SK-N-SH treated with all-trans-retinoic acid at 6 μM for 48 hours (cell line): ENCODE results near the gene BRD7.

Experiments
- ATAC-seq: fragments of 200-7000 bp; cut with Tn5 transposase; 3 replicates; pipeline ENCODE4 v1.9.1; 2020; ENCODE audit warnings: mild to moderate bottlenecking, moderate library complexity
- ARNTL ChIP-seq: fragments of 450-650 bp; formaldehyde crosslinking; IDR thresholded peaks from 2 replicates; pipeline ENCODE4 v1.5.0; 2020; ENCODE audit warnings: low read depth, mild to moderate bottlenecking, moderate library complexity, borderline replicate concordance
- BACH2 ChIP-seq: fragments of 250-450 bp; sonication (Bioruptor Pico); IDR thresholded peaks from 2 replicates; pipeline ENCODE4 v1.9.0; 2021; ENCODE audit warnings: mild to moderate bottlenecking, borderline replicate concordance
- CREB5 ChIP-seq: fragments of 250-450 bp; sonication (Bioruptor Pico); IDR thresholded peaks from 2 replicates; pipeline ENCODE4 v1.5.1; 2020; ENCODE audit warnings: low read depth, mild to moderate bottlenecking, moderate library complexity
- CSDC2 ChIP-seq: fragments of 250-450 bp; sonication (Bioruptor Pico); IDR thresholded peaks from 2 replicates; pipeline ENCODE4 v1.5.0; 2020; ENCODE audit warnings: mild to moderate bottlenecking, moderate library complexity
- CSRNP3 ChIP-seq: fragments of 250-450 bp; sonication (Bioruptor Pico); IDR thresholded peaks from 2 replicates; pipeline ENCODE4 v1.5.1; 2021; ENCODE audit warnings: mild to moderate bottlenecking, moderate library complexity
- ESRRG ChIP-seq: fragments of 250-450 bp; sonication (Bioruptor Pico); IDR thresholded peaks from 2 replicates; pipeline ENCODE4 v1.6.1; 2021; ENCODE audit warnings: mild to moderate bottlenecking
- GLIS3 ChIP-seq: fragments of 250-450 bp; sonication (Bioruptor Pico); IDR thresholded peaks from 2 replicates; pipeline ENCODE4 v1.5.0; 2020; ENCODE audit warnings: mild to moderate bottlenecking, moderate library complexity
- ISL1 ChIP-seq: fragments of 250-450 bp; sonication (Bioruptor Pico); IDR thresholded peaks from 2 replicates; pipeline ENCODE4 v2.1.2; 2022; ENCODE audit warnings: mild to moderate bottlenecking, moderate library complexity
- OSR1 ChIP-seq: fragments of 250-450 bp; sonication (Bioruptor Pico); IDR thresholded peaks from 2 replicates; pipeline ENCODE4 v1.8.0; 2022; ENCODE audit warnings: moderate library complexity, mild to moderate bottlenecking, inconsistent platforms
- PATZ1 ChIP-seq: fragments of 250-450 bp; sonication (Bioruptor Pico); IDR thresholded peaks from 2 replicates; pipeline ENCODE4 v1.8.0; 2020; ENCODE audit warnings: mild to moderate bottlenecking, moderate library complexity, borderline replicate concordance
- POU6F1 ChIP-seq: fragments of 250-450 bp; sonication (Bioruptor Pico); IDR thresholded peaks from 2 replicates; pipeline ENCODE4 v1.8.0; 2021; ENCODE audit warnings: low read depth, mild to moderate bottlenecking, moderate library complexity, borderline replicate concordance
- PPARA ChIP-seq: fragments of 250-450 bp; sonication (Bioruptor Pico); IDR thresholded peaks from 2 replicates; pipeline ENCODE4 v1.5.0; 2020; ENCODE audit warnings: mild to moderate bottlenecking, borderline replicate concordance
- RARB ChIP-seq: fragments of 250-450 bp; sonication (Bioruptor Pico); IDR thresholded peaks from 2 replicates; pipeline ENCODE4 v1.8.0; 2021; ENCODE audit warnings: mild to moderate bottlenecking, moderate library complexity
- TCF4 ChIP-seq: fragments of 250-450 bp; sonication (Bioruptor Pico); IDR thresholded peaks from 2 replicates; pipeline ENCODE4 v1.8.0; 2021; ENCODE audit warnings: mild to moderate bottlenecking, moderate library complexity, borderline replicate concordance
- TOX ChIP-seq: fragments of 250-450 bp; sonication (Bioruptor Pico); IDR thresholded peaks from 2 replicates; pipeline ENCODE4 v1.8.0; 2021; ENCODE audit warnings: mild to moderate bottlenecking, moderate library complexity, borderline replicate concordance
- ZC3H10 ChIP-seq: fragments of 250-450 bp; sonication (Bioruptor Pico); IDR thresholded peaks from 2 replicates; pipeline ENCODE4 v1.5.1; 2021; ENCODE audit warnings: mild to moderate bottlenecking, moderate library complexity
- ZFP3 ChIP-seq: fragments of 250-450 bp; sonication (Bioruptor Pico); IDR thresholded peaks from 2 replicates; pipeline ENCODE4 v1.5.0; 2020; ENCODE audit warnings: mild to moderate bottlenecking, moderate library complexity
- ZNF565 ChIP-seq: fragments of 450-650 bp; formaldehyde crosslinking; conservative IDR thresholded peaks from 2 replicates; pipeline ENCODE4 v1.5.0; 2020; ENCODE audit warnings: low read depth, mild to moderate bottlenecking, moderate library complexity
- ZNF70 ChIP-seq: fragments of 450-650 bp; formaldehyde crosslinking; IDR thresholded peaks from 2 replicates; pipeline ENCODE4 v1.5.0; 2020; ENCODE audit warnings: mild to moderate bottlenecking, moderate library complexity
- ZNF8 ChIP-seq: fragments of 450-650 bp; formaldehyde crosslinking; IDR thresholded peaks from 2 replicates; pipeline ENCODE4 v1.5.0; 2020; ENCODE audit warnings: mild to moderate bottlenecking, moderate library complexity
- TF ChIP-seq, protein P1 (sequence below): fragments of 250-450 bp; sonication (Bioruptor Pico); IDR thresholded peaks from 2 replicates; pipeline ENCODE4 v1.5.0; 2020; ENCODE audit warnings: mild to moderate bottlenecking, moderate library complexity

BRD7 gene

DNA sequence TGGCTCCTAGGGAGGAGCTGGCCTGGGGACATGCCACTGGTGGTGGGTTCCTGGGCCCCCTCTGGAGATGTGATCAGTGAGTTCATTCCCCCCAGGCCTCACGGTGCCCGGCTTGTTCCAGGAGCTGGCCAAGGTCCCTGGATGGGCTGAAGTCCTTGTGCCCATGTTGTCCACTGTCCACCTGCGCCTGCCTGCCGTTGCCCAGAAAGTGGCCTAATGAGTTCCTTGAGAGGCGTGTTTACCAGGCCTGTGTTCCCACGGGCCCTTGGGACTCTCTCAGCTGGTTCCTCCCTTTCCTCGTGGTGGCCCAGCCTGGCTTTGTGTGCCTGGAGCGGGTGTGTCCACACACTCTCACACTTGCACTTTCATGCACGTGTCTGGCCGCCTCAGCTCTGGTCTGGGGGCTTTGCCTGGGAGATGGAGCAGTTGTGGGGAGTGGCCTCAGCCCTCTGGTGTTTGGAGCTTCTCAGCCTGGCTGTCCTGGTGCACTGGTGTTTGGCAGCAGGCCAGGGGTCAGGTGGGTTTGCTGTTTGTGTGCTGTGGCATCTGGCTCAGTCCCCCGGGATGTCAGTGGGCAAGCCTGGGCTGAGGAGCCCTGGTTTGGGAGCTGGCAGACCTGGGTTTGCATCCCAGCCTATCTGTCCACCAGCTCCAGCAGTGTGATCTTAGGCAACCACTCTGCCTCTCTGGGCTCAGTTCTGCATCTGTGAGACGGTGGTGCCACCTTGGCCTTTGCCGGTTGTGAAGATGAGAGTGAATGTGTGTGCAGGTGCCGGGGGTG is 84.5 kb downstream of the BRD7 start:
- ATAC-seq, result no peak; the same call in 2 of the 3 replicates
- TF ChIP-seq PATZ1 (CRISPR knock-in tag), result no peak
- no peak for TF ChIP-seq ARNTL (CRISPR knock-in tag)

- TF ChIP-seq GLIS3, result no peak
- TF ChIP-seq ZNF70 (CRISPR knock-in tag), result no peak
- TF ChIP-seq OSR1 (CRISPR knock-in tag), result no peak
- TF ChIP-seq TOX (CRISPR knock-in tag), result no peak
- no peak for TF ChIP-seq ARNTL (CRISPR knock-in tag)
- no peak for TF ChIP-seq CSDC2 (CRISPR knock-in tag)
- TF ChIP-seq RARB (CRISPR knock-in tag), result no peak
- TF ChIP-seq BACH2, result no peak
- no peak for TF ChIP-seq ZNF8 (CRISPR knock-in tag)
- TF ChIP-seq ZFP3 (CRISPR knock-in tag), result no peak
- TF ChIP-seq, protein P1, sequence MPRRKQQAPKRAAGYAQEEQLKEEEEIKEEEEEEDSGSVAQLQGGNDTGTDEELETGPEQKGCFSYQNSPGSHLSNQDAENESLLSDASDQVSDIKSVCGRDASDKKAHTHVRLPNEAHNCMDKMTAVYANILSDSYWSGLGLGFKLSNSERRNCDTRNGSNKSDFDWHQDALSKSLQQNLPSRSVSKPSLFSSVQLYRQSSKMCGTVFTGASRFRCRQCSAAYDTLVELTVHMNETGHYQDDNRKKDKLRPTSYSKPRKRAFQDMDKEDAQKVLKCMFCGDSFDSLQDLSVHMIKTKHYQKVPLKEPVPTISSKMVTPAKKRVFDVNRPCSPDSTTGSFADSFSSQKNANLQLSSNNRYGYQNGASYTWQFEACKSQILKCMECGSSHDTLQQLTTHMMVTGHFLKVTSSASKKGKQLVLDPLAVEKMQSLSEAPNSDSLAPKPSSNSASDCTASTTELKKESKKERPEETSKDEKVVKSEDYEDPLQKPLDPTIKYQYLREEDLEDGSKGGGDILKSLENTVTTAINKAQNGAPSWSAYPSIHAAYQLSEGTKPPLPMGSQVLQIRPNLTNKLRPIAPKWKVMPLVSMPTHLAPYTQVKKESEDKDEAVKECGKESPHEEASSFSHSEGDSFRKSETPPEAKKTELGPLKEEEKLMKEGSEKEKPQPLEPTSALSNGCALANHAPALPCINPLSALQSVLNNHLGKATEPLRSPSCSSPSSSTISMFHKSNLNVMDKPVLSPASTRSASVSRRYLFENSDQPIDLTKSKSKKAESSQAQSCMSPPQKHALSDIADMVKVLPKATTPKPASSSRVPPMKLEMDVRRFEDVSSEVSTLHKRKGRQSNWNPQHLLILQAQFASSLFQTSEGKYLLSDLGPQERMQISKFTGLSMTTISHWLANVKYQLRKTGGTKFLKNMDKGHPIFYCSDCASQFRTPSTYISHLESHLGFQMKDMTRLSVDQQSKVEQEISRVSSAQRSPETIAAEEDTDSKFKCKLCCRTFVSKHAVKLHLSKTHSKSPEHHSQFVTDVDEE (CRISPR knock-in tag), result no peak
- no peak for TF ChIP-seq PPARA (CRISPR knock-in tag)
- TF ChIP-seq CREB5, result no peak
- no peak for TF ChIP-seq CSRNP3 (CRISPR knock-in tag)
- no peak for TF ChIP-seq ZNF565
- TF ChIP-seq POU6F1, result no peak
- TF ChIP-seq ESRRG (CRISPR knock-in tag), result no peak
- no peak for TF ChIP-seq TCF4 (CRISPR knock-in tag)
- TF ChIP-seq ISL1 (CRISPR knock-in tag), result no peak
- TF ChIP-seq, all 23 proteins: peak for 0
- no peak; the same call in 1 of the 3 replicates for ATAC-seq
Measured at GRCh38 chr16:50282955-50283631, 85.7 kb downstream of the BRD7 start.

DNA sequence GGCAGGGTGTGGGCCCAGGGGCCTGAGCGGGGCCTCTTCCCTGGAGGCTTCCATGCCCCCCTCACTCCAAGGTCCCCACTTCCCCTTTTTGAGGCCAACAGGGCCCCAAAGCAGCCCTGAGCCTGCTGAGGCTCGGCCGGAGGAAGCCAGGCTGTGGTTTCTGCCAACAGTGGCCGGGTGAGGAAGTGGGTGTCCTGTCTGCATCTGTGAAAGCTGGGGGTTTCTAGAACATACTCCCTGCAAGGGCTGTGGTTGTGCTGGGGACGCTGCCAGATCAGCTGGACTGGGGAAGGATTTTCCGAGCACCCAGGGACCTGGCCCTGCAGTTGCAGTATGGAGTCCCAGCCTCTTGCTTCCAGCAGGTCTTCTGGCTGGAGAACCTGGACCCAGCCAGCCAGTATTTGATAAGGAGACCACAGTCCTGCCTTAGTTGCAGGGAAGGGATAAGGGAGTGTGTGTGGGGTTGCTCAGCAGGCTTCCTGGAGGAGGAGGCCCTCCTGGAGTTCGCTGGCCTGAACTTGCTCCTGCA is 86.7 kb downstream of the BRD7 start:
- TF ChIP-seq ARNTL (CRISPR knock-in tag) (no peak), GLIS3 (no peak), RARB (CRISPR knock-in tag) (no peak), ZNF70 (CRISPR knock-in tag) (no peak), PATZ1 (CRISPR knock-in tag) (no peak), PPARA (CRISPR knock-in tag) (no peak), POU6F1 (no peak), ZC3H10 (CRISPR knock-in tag) (no peak), ZNF565 (no peak), CSDC2 (CRISPR knock-in tag) (no peak)
- TF ChIP-seq, all 23 proteins: peak for 0

More for the DNA sequence above, 86.7 kb downstream of the BRD7 start:
- no peak for ATAC-seq
